Measurements from ENCODE around the gene PEAK3.

DNA sequence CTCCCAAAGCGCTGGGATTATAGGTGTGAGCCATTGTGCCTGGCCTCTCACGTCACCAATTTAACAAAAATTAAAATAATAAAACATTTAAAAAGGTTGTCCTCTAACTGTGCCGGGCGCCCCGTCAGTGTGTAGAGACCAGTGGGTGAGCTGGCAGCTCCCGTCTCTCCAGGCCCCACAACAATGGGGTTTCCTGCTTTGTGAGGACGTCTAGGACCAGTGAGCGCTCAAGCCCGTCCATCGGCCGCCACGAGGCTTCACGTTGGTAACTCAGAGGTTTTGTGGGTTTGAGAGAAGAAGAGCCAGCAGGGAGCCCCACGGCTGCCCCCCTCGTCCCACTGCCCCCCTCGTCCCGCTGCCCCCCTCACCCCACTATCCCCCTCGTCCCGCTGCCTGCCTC, 41.7 kb upstream of the PEAK3 start:
- TF ChIP-seq CTCF (IDR thresholded peaks at IDR 0.05) (no peak), POLR2A (IDR thresholded peaks at IDR 0.05) (no peak)
